Loucy (cell line): Measurements from ENCODE around the gene ABCC8.

Experiments
- H2AFZ ChIP-seq: fragments of 200-600 bp; sonication (generic); 2 replicates; pipeline ENCODE4 v1.6.0; 2016; ENCODE audit warnings: antibody characterized with exemption, mild to moderate bottlenecking, low read length, moderate library complexity
- H3F3A ChIP-seq: fragments of 200-600 bp; 2 replicates; pipeline ENCODE4 v1.6.0; 2016; ENCODE audit warnings: antibody characterized with exemption, low read depth, mild to moderate bottlenecking
- H3K27me3 ChIP-seq: fragments of 200-600 bp; sonication (generic); 2 replicates; pipeline ENCODE4 v1.6.1; 2014; ENCODE audit warnings: low read length, mild to moderate bottlenecking; ENCODE audit not compliant: insufficient read depth, poor library complexity, severe bottlenecking
- H3K36me3 ChIP-seq: fragments of 200-600 bp; sonication (generic); 2 replicates; pipeline ENCODE4 v1.6.1; 2016; ENCODE audit warnings: low read length; ENCODE audit not compliant: insufficient read depth
- H3K4me1 ChIP-seq: fragments of 200-600 bp; sonication (generic); 2 replicates; pipeline ENCODE4 v1.5.1; 2014; ENCODE audit warnings: low read length, mild to moderate bottlenecking; ENCODE audit not compliant: insufficient read depth, poor library complexity, severe bottlenecking
- H3K4me2 ChIP-seq: fragments of 200-600 bp; sonication (generic); 2 replicates; pipeline ENCODE4 v1.6.0; 2014; ENCODE audit warnings: antibody characterized with exemption, low read length, low read depth, mild to moderate bottlenecking; ENCODE audit not compliant: poor library complexity, severe bottlenecking
- H3K4me3 ChIP-seq: fragments of 200-600 bp; sonication (generic); 2 replicates; pipeline ENCODE4 v1.5.1; 2014; ENCODE audit warnings: low read length, mild to moderate bottlenecking, mixed read lengths; ENCODE audit not compliant: poor library complexity, severe bottlenecking
- H3K79me2 ChIP-seq: fragments of 200-600 bp; sonication (generic); 2 replicates; pipeline ENCODE4 v1.6.1; 2014; ENCODE audit warnings: low read length; ENCODE audit not compliant: insufficient read depth
- H3K9ac ChIP-seq: fragments of 200-600 bp; sonication (generic); 2 replicates; pipeline ENCODE4 v1.6.0; 2014; ENCODE audit warnings: mild to moderate bottlenecking, low read depth, low read length, moderate library complexity; ENCODE audit not compliant: poor library complexity, severe bottlenecking
- H3K9me2 ChIP-seq: fragments of 200-600 bp; sonication (generic); replicated peaks from 2 replicates; pipeline ENCODE4 v1.6.1; 2016; ENCODE audit warnings: low read depth, low read length, mixed read lengths
- H3K9me3 ChIP-seq: fragments of 200-600 bp; sonication (generic); 2 replicates; pipeline ENCODE4 v1.6.1; 2014; ENCODE audit warnings: mild to moderate bottlenecking, antibody characterized with exemption, low read length, low read depth; ENCODE audit not compliant: insufficient read depth
- H4K20me1 ChIP-seq: fragments of 200-600 bp; sonication (generic); 2 replicates; pipeline ENCODE4 v1.6.0; 2014; ENCODE audit warnings: antibody characterized with exemption, low read length, mild to moderate bottlenecking; ENCODE audit not compliant: insufficient read depth, poor library complexity, severe bottlenecking
- CTCF ChIP-seq: fragments of 200-600 bp; sonication (generic); conservative IDR thresholded peaks from 2 replicates; pipeline ENCODE4 v1.5.1; 2014; ENCODE audit warnings: mild to moderate bottlenecking, antibody characterized with exemption, low read length
- EZH2phosphoT487 ChIP-seq: fragments of 200-600 bp; IDR thresholded peaks from 2 replicates; pipeline ENCODE4 v1.6.1; 2018; ENCODE audit warnings: antibody characterized with exemption, mild to moderate bottlenecking, moderate library complexity, borderline replicate concordance

The ABCC8 gene

GRCh38 chr11:17446482-17446881, 30.2 kb downstream of the ABCC8 start:
- TF ChIP-seq EZH2phosphoT487 (no peak), CTCF (no peak)
- H3K4me2 ChIP-seq, result no peak overlapping the region
- H3K9me3 ChIP-seq, result no peaks in the 10 kb centered on the region
- H4K20me1 ChIP-seq, result no peaks in the 10 kb centered on the region
- H3K36me3 ChIP-seq, result no peaks in the 10 kb centered on the region
- H2AFZ ChIP-seq, result no peak overlapping the region
- H3K4me3 ChIP-seq, result no peak overlapping the region
- H3K9me2 ChIP-seq, result no peaks in the 10 kb centered on the region
- H3F3A ChIP-seq, result no peaks in the 10 kb centered on the region
- no peak overlapping the region for H3K9ac ChIP-seq
- H3K27me3 ChIP-seq, result no peaks in the 10 kb centered on the region
- no peaks in the 10 kb centered on the region for H3K4me1 ChIP-seq
- H3K79me2 ChIP-seq, result no peaks in the 10 kb centered on the region

- no peaks in the 10 kb centered on the region for H4K20me1 ChIP-seq
- no peaks in the 10 kb centered on the region for H3K9me2 ChIP-seq
- no peak overlapping the region for H3K4me2 ChIP-seq
- H3K4me1 ChIP-seq, result no peaks in the 10 kb centered on the region
- TF ChIP-seq EZH2phosphoT487 (no peak), CTCF (no peak)
- H3K27me3 ChIP-seq, result no peaks in the 10 kb centered on the region
- no peaks in the 10 kb centered on the region for H3K36me3 ChIP-seq
- no peaks in the 10 kb centered on the region for H3K9me3 ChIP-seq
- H2AFZ ChIP-seq, result no peak overlapping the region
- no peak overlapping the region for H3K4me3 ChIP-seq
- no peaks in the 10 kb centered on the region for H3F3A ChIP-seq
- no peak overlapping the region for H3K9ac ChIP-seq
- no peaks in the 10 kb centered on the region for H3K79me2 ChIP-seq
These were observed 31.3 kb downstream of the ABCC8 start for GRCh38 chr11:17445240-17445795.

- TF ChIP-seq EZH2phosphoT487 (no peak), CTCF (no peak)
- H3F3A ChIP-seq, result no peaks in the 10 kb centered on the region
- no peak overlapping the region for H3K4me2 ChIP-seq
- no peak overlapping the region for H3K9ac ChIP-seq
- no peaks in the 10 kb centered on the region for H4K20me1 ChIP-seq
- no peaks in the 10 kb centered on the region for H3K9me3 ChIP-seq
- no peak overlapping the region for H2AFZ ChIP-seq
- no peak overlapping the region for H3K4me3 ChIP-seq
- peaks cover 1% of the 10 kb centered on the region for H3K4me1 ChIP-seq
- H3K36me3 ChIP-seq, result no peaks in the 10 kb centered on the region
- no peaks in the 10 kb centered on the region for H3K79me2 ChIP-seq
- no peaks in the 10 kb centered on the region for H3K27me3 ChIP-seq
- H3K9me2 ChIP-seq, result no peaks in the 10 kb centered on the region
These were observed 32.5 kb downstream of the ABCC8 start for GRCh38 chr11:17443926-17444690.
